ENCODE data around the gene ATRN. TPM values are rescaled to one million over a fixed set of nuclear protein-coding genes. Genes with fewer than 3 reads are reported as not detected.

The ATRN gene
- total RNA-seq, 2 donors from 2014 or later = 17.0 to 23.1 TPM

GRCh38 chr20:3660262-3661059 lies 189.6 kb downstream of the ATRN start:
- intact Hi-C loops (cut with DNase I) = no loop called here
- Histone ChIP-seq H3K9ac (ENCODE audit: low read depth in 2 of 2, low read length in 2 of 2) (no peak overlapping the region), H3K4me3 (no peak overlapping the region), H3K36me3 (no peaks in the 10 kb centered on the region), H3K9me3 (no peaks in the 10 kb centered on the region), H3K27me3 (peaks cover 27% of the 10 kb centered on the region), H3K27ac (no peak overlapping the region), H3K4me1 (no peaks in the 10 kb centered on the region)
- no peak for TF ChIP-seq CTCF (IDR thresholded peaks at IDR 0.05)
- DNase-seq = no peak

- Histone ChIP-seq H3K27me3 (peaks cover 27% of the 10 kb centered on the region), H3K9ac (ENCODE audit: low read depth in 2 of 2, low read length in 2 of 2) (no peak overlapping the region), H3K36me3 (no peaks in the 10 kb centered on the region), H3K27ac (no peak overlapping the region), H3K4me3 (no peak overlapping the region), H3K9me3 (no peaks in the 10 kb centered on the region), H3K4me1 (no peaks in the 10 kb centered on the region)
- TF ChIP-seq CTCF (IDR thresholded peaks at IDR 0.05) = no peak
- intact Hi-C loops (cut with DNase I) = no loop called here
- no peak for DNase-seq
Observed at GRCh38 chr20:3661060-3661813, 190.4 kb downstream of the ATRN start.

- Histone ChIP-seq H3K27ac (no peak overlapping the region), H3K4me3 (no peak overlapping the region), H3K27me3 (peaks cover 27% of the 10 kb centered on the region), H3K9ac (ENCODE audit: low read depth in 2 of 2, low read length in 2 of 2) (no peak overlapping the region), H3K36me3 (no peaks in the 10 kb centered on the region), H3K4me1 (no peaks in the 10 kb centered on the region), H3K9me3 (no peaks in the 10 kb centered on the region)
- no peak for DNase-seq
- intact Hi-C loops (cut with DNase I) = no loop called here
- no peak for TF ChIP-seq CTCF (IDR thresholded peaks at IDR 0.05)
Observed at GRCh38 chr20:3661814-3662665, 191.2 kb downstream of the ATRN start.

DNA sequence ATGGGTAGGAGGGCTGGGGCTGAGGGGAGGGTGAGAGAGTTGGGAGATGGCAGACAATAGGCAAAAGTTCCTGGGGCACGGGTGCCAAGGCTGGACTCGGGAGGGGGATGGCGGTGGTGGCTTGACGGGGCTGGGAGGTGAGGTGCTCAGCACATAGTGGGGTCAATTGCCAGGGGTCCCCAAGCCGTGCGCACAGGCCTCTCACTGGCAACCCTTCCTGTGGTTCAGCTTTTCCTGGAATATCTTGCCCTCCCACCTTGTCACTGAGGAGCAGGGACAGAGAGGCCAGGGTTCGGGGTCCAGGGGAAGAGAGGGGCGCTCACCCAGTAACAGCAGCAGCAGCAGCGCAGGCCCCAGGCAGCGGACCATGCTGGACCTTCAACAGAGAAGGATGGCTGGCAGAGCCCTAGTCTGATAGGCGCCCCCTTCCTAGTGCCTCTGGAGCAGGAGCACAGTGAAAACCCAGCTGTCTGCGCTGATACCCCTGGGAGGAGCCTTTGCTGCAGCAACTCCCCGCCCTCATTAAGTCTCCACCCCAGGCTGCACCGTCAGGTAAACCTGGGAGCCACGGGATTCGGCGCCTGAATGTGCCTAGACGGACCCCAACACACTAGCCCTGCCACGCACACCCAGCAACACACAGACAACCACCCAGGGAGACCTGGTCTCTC lies 192.3 kb downstream of the ATRN start, which contains the start of gene GFRA4:
Gene GFRA4, minus strand, starts transcription at position 369 of the 671 bp plus-strand sequence. Its CDS starts 0 bp downstream, at position 369.
- H3K4me3 ChIP-seq = no peak within 1 kb of the TSS
- no peak for DNase-seq
- no peak for TF ChIP-seq CTCF (IDR thresholded peaks at IDR 0.05)
- no peak within 1 kb of the TSS for H3K27ac ChIP-seq
- peaks cover 27% of the 10 kb centered on the region for H3K27me3 ChIP-seq
- H3K9ac ChIP-seq (ENCODE audit: low read depth in 2 of 2, low read length in 2 of 2) = no peak within 1 kb of the TSS
- H3K9me3 ChIP-seq = no peaks in the 10 kb centered on the region
- H3K4me1 ChIP-seq = no peaks in the 10 kb centered on the region
- intact Hi-C loops (cut with DNase I) = no loop called here
- H3K36me3 ChIP-seq = no peaks in the 10 kb centered on the region

GRCh38 chr20:3663858-3664257 lies 193.0 kb downstream of the ATRN start:
- H3K27ac ChIP-seq = no peak overlapping the region
- peaks cover 27% of the 10 kb centered on the region for H3K27me3 ChIP-seq
- H3K36me3 ChIP-seq = no peaks in the 10 kb centered on the region
- H3K9me3 ChIP-seq = no peaks in the 10 kb centered on the region
- H3K4me1 ChIP-seq = no peaks in the 10 kb centered on the region
- no peak overlapping the region for H3K4me3 ChIP-seq
- no peak for DNase-seq
- H3K9ac ChIP-seq (ENCODE audit: low read depth in 2 of 2, low read length in 2 of 2) = no peak overlapping the region
- TF ChIP-seq CTCF (IDR thresholded peaks at IDR 0.05) = no peak
- intact Hi-C loops (cut with DNase I) = no loop called here
